T-cell (primary cell): ENCODE data around the gene CLECL1. TPM values are rescaled to one million over a fixed set of nuclear protein-coding genes. Genes with fewer than 3 reads are reported as not detected.
"Not testable (repeated sequence)": the region's sequence is repeated elsewhere in the genome, so short reads cannot be mapped to it uniquely, and the experiment has no call there.

ENCODE experiments used
- ATAC-seq, 4 experiments: fragments of 200-7000 bp in 3 of 4; fragments of 150-1000 bp in 1 of 4; cut with Tn5 transposase; replicated peaks in 1 of 4; 1 replicate in 3 of 4; 2 replicates in 1 of 4; pipeline ENCODE4 v1.10.0; 2021; ENCODE audit warnings: moderate library complexity in 3 of 4, mild to moderate bottlenecking in 2 of 4, moderate number of reproducible peaks in 1 of 4
- CTCF ChIA-PET, 2 donors: fragments of 300-600 bp; sonication (Branson Sonifier 250); formaldehyde crosslinking; loops; one replicate each; lab custom pipeline; 2022; ENCODE audit warnings: antibody characterized with exemption in 2 of 2; lab: Charles Lee
- POLR2A ChIA-PET, 2 donors: fragments of 300-600 bp; sonication (Branson Sonifier 250); formaldehyde crosslinking; loops; one replicate each; lab custom pipeline; 2022; ENCODE audit warnings: antibody characterized with exemption in 2 of 2; lab: Charles Lee
- DNase-seq, 35 experiments: peaks; one replicate each; pipeline versions ENCODE4 v3.0.0 to v3.0.0-alpha.2; 2013 to 2023
- H3K27ac ChIP-seq: one replicate; pipeline ENCODE4 v1.5.1; 2013; ENCODE audit warnings: low read length
- H3K27me3 ChIP-seq, 2 experiments: replicated peaks in 1 of 2; 1 replicate in 1 of 2; 2 replicates in 1 of 2; pipeline versions ENCODE4 v1.6.1 to v1.7.0; 2013; ENCODE audit warnings: low read length in 1 of 2, mixed read lengths in 1 of 2; ENCODE audit not compliant: control insufficient read depth in 2 of 2, insufficient read depth in 2 of 2; ENCODE audit errors: extremely low read depth in 1 of 2
- H3K36me3 ChIP-seq, 2 donors: 1 replicate in 1 of 2; 2 replicates in 1 of 2; pipeline versions ENCODE4 v1.6.1 to v1.7.0; 2013; ENCODE audit warnings: low read length in 1 of 2; ENCODE audit not compliant: control insufficient read depth in 2 of 2, insufficient read depth in 1 of 2; ENCODE audit errors: extremely low read depth in 1 of 2
- H3K4me1 ChIP-seq, 2 experiments: 1 replicate in 1 of 2; 2 replicates in 1 of 2; pipeline versions ENCODE4 v1.6.1 to v1.7.0; 2013; ENCODE audit warnings: low read length in 2 of 2, mixed read lengths in 1 of 2; ENCODE audit not compliant: insufficient read depth in 2 of 2, control insufficient read depth in 1 of 2; ENCODE audit errors: extremely low read depth in 1 of 2
- H3K4me3 ChIP-seq, 2 donors: 1 replicate in 1 of 2; 2 replicates in 1 of 2; pipeline versions ENCODE4 v1.5.1 to v1.7.0; 2013; ENCODE audit warnings: mild to moderate bottlenecking in 2 of 2, low read length in 1 of 2, moderate library complexity in 1 of 2; ENCODE audit not compliant: control insufficient read depth in 1 of 2; ENCODE audit errors: extremely low read depth in 1 of 2
- H3K9me3 ChIP-seq: 2 replicates; pipeline ENCODE4 v1.7.0; 2013
- H3K27ac Mint-ChIP-seq, 2 donors: one replicate each; pipeline ENCODE4 v1.8.0; 2020 to 2021; ENCODE audit warnings: mild to moderate bottlenecking in 2 of 2, mixed read lengths in 2 of 2
- H3K27me3 Mint-ChIP-seq, 2 donors: one replicate each; pipeline ENCODE4 v1.8.0; 2021 to 2022; ENCODE audit warnings: mixed read lengths in 2 of 2
- H3K36me3 Mint-ChIP-seq: one replicate; pipeline ENCODE4 v1.8.0; 2021; ENCODE audit warnings: mixed read lengths
- H3K4me1 Mint-ChIP-seq, 3 donors: one replicate each; pipeline ENCODE4 v1.8.0; 2020 to 2022; ENCODE audit warnings: mixed read lengths in 3 of 3, mild to moderate bottlenecking in 1 of 3
- H3K4me3 Mint-ChIP-seq, 3 donors: one replicate each; pipeline ENCODE4 v1.8.0; 2020 to 2022; ENCODE audit warnings: mild to moderate bottlenecking in 3 of 3, mixed read lengths in 3 of 3, moderate library complexity in 3 of 3
- H3K9me3 Mint-ChIP-seq, 3 donors: one replicate each; pipeline ENCODE4 v1.8.0; 2020 to 2022; ENCODE audit warnings: mixed read lengths in 3 of 3
- WGBS: methylation state at CpG from one replicate; pipeline ENCODE4 v1.1.5; 2013; ENCODE audit warnings: missing lambda C conversion rate; ENCODE audit not compliant: insufficient coverage; 5-methylcytosine and 5-hydroxymethylcytosine counted together
- total RNA-seq, 35 experiments: library from RNA in 6 of 35; stranded (reverse) in 6 of 35; fragments of 120-200 nt in 1 of 35; gene quantifications; one replicate each; pipeline versions ENCODE4 v1.2.1 to v1.2.4 and lab custom pipeline; 2013 to 2026

The CLECL1 gene
- total RNA-seq, 5 donors from 2014 or later (not counting 1 experiment from before 2014, with no cell fraction given) = 1.1 to 4.4 (median 2.9) TPM

GRCh38 chr12:9687228-9687627 lies 45.7 kb downstream of the CLECL1 start:
- Mint-ChIP-seq H3K4me3 (peak overlapping the region in 1 of 3 donors; percentile 42), H3K36me3 (peaks cover 89% of the 10 kb centered on the region), H3K27ac (peak overlapping the region; percentile 72 to 80), H3K9me3 (peaks cover 9 to 23% (median 11%) of the 10 kb centered on the region in 3 donors), H3K4me1 (peaks cover 65 to 69% (median 67%) of the 10 kb centered on the region in 3 donors), H3K27me3 (no peaks in the 10 kb centered on the region)
- H3K9me3 ChIP-seq = peaks cover 11% of the 10 kb centered on the region
- peaks cover 0 to 86% of the 10 kb centered on the region in 2 donors for H3K36me3 ChIP-seq
- CTCF ChIA-PET = interaction anchor here (0.6 to 1.4 kb wide), 4 partner anchors 21 to 126 kb away, joined by 3 to 19 read pairs (median 6); no protein-coding TSS in a partner anchor
- H3K4me1 ChIP-seq = peaks cover 8 to 38% of the 10 kb centered on the region in 2 experiments
- no peaks in the 10 kb centered on the region for H3K27me3 ChIP-seq
- DNase-seq (peak in 1 of 35 experiments; percentile 48), ATAC-seq (peak in 1 of 4 experiments; percentile 29)
- H3K4me3 ChIP-seq = no peak overlapping the region
- POLR2A ChIA-PET = interaction anchor here (0.6 to 1.7 kb wide), 5 partner anchors 11 to 56 kb away, joined by 3 to 5 read pairs (median 3); no protein-coding TSS in a partner anchor
- WGBS = no CpG with 5 or more reads among the region's 1 CpG
- peak overlapping the region; percentile 39 for H3K27ac ChIP-seq

GRCh38 chr12:9685915-9686314 lies 47.0 kb downstream of the CLECL1 start:
- Mint-ChIP-seq H3K9me3 (peaks cover 9 to 23% (median 14%) of the 10 kb centered on the region in 3 donors), H3K36me3 (peaks cover 88% of the 10 kb centered on the region), H3K27ac (peak overlapping the region; percentile 83 to 86), H3K4me1 (peaks cover 64 to 71% (median 67%) of the 10 kb centered on the region in 3 donors), H3K4me3 (peak overlapping the region; percentile 36 to 55 (median 50)), H3K27me3 (no peaks in the 10 kb centered on the region)
- Histone ChIP-seq H3K4me1 (peaks cover 10 to 36% of the 10 kb centered on the region in 2 experiments), H3K27ac (peak overlapping the region; percentile 45), H3K4me3 (peak overlapping the region in 1 of 2 donors; percentile 53), H3K36me3 (peaks cover 0 to 86% of the 10 kb centered on the region in 2 donors), H3K27me3 (no peaks in the 10 kb centered on the region), H3K9me3 (peaks cover 11% of the 10 kb centered on the region)
- ATAC-seq (peak in 3 of 4 experiments; percentile 15 to 47 (median 34)), DNase-seq (no peak)
- ChIA-PET CTCF (no interaction called here), POLR2A (interaction anchor here (0.5 to 0.6 kb wide), 3 partner anchors 13 to 858 kb away, joined by 3 to 4 read pairs (median 3); no protein-coding TSS in a partner anchor)
- WGBS = 29% methylated on average over 1 of the region's 4 CpGs

DNA sequence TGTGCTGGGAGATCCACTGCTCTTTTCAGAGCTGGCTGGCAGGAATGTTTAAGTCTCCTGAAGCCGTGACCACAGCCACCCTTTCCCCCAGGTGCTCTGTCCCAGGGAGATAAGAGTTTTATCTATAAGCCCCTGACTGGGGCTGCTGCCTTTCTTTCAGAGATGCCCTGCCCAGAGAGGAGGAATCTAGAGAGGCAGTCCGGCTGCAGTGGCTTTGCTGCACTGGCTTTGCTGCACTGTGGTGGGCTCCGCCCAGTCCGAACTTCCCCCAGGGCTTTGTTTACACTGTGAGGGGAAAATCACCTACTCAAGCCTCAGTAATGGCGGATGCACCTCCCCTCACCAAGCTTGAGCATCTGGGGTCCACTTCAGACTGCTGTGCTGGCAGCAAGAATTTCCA lies 47.5 kb downstream of the CLECL1 start:
- H3K27me3 ChIP-seq, CTCF ChIA-PET, H3K27me3 Mint-ChIP-seq: not testable (repeated sequence)
- Mint-ChIP-seq H3K4me3 (peak overlapping the region; percentile 50 to 55 (median 50)), H3K36me3 (peaks cover 88% of the 10 kb centered on the region), H3K27ac (peak overlapping the region; percentile 83 to 86), H3K4me1 (peaks cover 66 to 75% (median 72%) of the 10 kb centered on the region in 3 donors), H3K9me3 (peaks cover 9 to 28% (median 14%) of the 10 kb centered on the region in 3 donors)
- Histone ChIP-seq H3K9me3 (peaks cover 11% of the 10 kb centered on the region), H3K4me3 (peak overlapping the region in 1 of 2 donors; percentile 53), H3K27ac (peak overlapping the region; percentile 45), H3K4me1 (peaks cover 10 to 36% of the 10 kb centered on the region in 2 experiments), H3K36me3 (peaks cover 0 to 87% of the 10 kb centered on the region in 2 donors)
- POLR2A ChIA-PET = interaction anchor here in 1 of 2 donors (0.6 kb wide), 1 partner anchor 13 kb away, joined by 3 read pairs; no protein-coding TSS in a partner anchor
- DNase-seq = peak in 1 of 35 experiments; percentile 6
- WGBS = 60% methylated on average over 1 of the region's 5 CpGs
- ATAC-seq = peak; percentile 13 to 45 (median 26)

GRCh38 chr12:9682949-9683348 lies 49.9 kb downstream of the CLECL1 start:
- peaks cover 23 to 38% of the 10 kb centered on the region in 2 experiments for H3K4me1 ChIP-seq
- H3K27me3 Mint-ChIP-seq, ATAC-seq, H3K27ac ChIP-seq, DNase-seq, H3K9me3 ChIP-seq, H3K27me3 ChIP-seq, H3K4me3 ChIP-seq: not testable (repeated sequence)
- peaks cover 74 to 85% (median 82%) of the 10 kb centered on the region in 3 donors for H3K4me1 Mint-ChIP-seq
- H3K36me3 ChIP-seq = peaks cover 0 to 72% of the 10 kb centered on the region in 2 donors
- WGBS = 60% methylated on average over 1 of the region's 2 CpGs
- peak overlapping the region; percentile 83 to 86 for H3K27ac Mint-ChIP-seq
- peak overlapping the region; percentile 21 to 50 (median 45) for H3K4me3 Mint-ChIP-seq
- peaks cover 9 to 30% (median 12%) of the 10 kb centered on the region in 3 donors for H3K9me3 Mint-ChIP-seq
- ChIA-PET POLR2A (interaction anchor here in 1 of 2 donors (0.6 kb wide), 1 partner anchor 61 kb away, joined by 3 read pairs; no protein-coding TSS in a partner anchor), CTCF (interaction anchor here (0.6 to 2.2 kb wide), 7 partner anchors 14 to 229 kb away, joined by 3 to 6 read pairs (median 3); no protein-coding TSS in a partner anchor)
- H3K36me3 Mint-ChIP-seq = peaks cover 80% of the 10 kb centered on the region

DNA sequence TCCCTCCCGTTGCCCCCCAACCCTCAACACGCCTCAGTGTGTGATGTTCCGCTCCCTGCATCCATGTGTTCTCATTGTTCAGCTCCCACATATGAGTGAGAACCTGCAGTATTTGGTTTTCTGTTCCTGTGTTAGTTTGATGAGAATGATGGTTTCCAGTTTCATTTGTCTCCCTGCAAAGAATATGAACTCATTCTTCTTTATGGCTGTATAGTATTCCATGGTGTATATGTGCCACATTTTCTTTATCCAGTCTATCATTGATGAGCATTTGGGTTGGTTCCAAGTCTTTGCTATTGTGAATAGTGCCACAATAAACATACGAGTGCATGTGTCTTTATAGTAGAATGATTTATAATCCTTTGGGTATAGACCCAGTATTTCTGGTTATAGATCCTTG lies 50.4 kb downstream of the CLECL1 start:
- POLR2A ChIA-PET = interaction anchor here (0.6 to 1.1 kb wide), 3 partner anchors 32 to 432 kb away, joined by 3 to 5 read pairs (median 4); no protein-coding TSS in a partner anchor
- peak overlapping the region in 2 of 3 donors; percentile 50 to 59 for H3K4me3 Mint-ChIP-seq
- peaks cover 78 to 88% (median 84%) of the 10 kb centered on the region in 3 donors for H3K4me1 Mint-ChIP-seq
- not testable (repeated sequence) for H3K9me3 ChIP-seq, H3K27me3 Mint-ChIP-seq, H3K27ac ChIP-seq, H3K27me3 ChIP-seq, ATAC-seq, H3K4me3 ChIP-seq, DNase-seq
- 100% methylated on average over 1 of the region's 4 CpGs for WGBS
- Histone ChIP-seq H3K36me3 (peaks cover 0 to 67% of the 10 kb centered on the region in 2 donors), H3K4me1 (peaks cover 27 to 41% of the 10 kb centered on the region in 2 experiments)
- CTCF ChIA-PET = interaction anchor here (0.6 to 1.5 kb wide), 6 partner anchors 25 to 230 kb away, joined by 3 to 4 read pairs (median 3); no protein-coding TSS in a partner anchor
- H3K9me3 Mint-ChIP-seq = peaks cover 9 to 30% (median 12%) of the 10 kb centered on the region in 3 donors
- H3K27ac Mint-ChIP-seq = peak overlapping the region; percentile 83 to 86
- peaks cover 81% of the 10 kb centered on the region for H3K36me3 Mint-ChIP-seq

DNA sequence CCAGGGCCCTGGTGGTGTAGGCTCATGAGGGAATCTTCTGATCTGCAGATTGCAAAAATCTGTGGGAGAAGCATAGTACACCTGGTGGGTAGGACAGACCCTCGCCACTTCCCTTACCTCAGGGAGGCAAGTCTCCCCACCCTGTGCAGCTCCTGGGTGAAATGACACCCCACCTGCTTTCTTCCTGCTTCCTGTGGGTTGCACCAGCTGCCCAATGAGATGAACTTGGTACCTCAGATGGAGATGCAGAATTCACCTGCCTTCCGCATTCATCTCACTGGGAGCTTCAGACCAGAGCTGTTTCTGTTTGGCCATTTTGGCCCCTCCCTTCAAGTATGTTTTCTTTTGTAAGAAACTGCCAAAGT lies 58.7 kb downstream of the CLECL1 start:
- no peaks in the 10 kb centered on the region for H3K27me3 Mint-ChIP-seq
- WGBS = no CpG with 5 or more reads among the region's 2 CpGs
- peak overlapping the region; percentile 69 to 77 for H3K4me3 ChIP-seq
- peaks cover 0 to 14% of the 10 kb centered on the region in 2 donors for H3K36me3 ChIP-seq
- ATAC-seq (peak; percentile 36 to 48 (median 36)), DNase-seq (peak in 29 of 35 experiments; percentile 17 to 70 (median 37))
- ChIA-PET CTCF (interaction anchor here in 1 of 2 donors (1.5 kb wide), 1 partner anchor 26 kb away, joined by 4 read pairs; no protein-coding TSS in a partner anchor), POLR2A (interaction anchor here (0.6 to 1.5 kb wide), 5 partner anchors 18 to 86 kb away, joined by 3 to 5 read pairs (median 4); partner anchors contain the start of gene CD69 (in 1 of the 2))
- H3K27ac Mint-ChIP-seq = peak overlapping the region; percentile 83 to 95
- H3K27ac ChIP-seq = peak overlapping the region; percentile 74
- H3K9me3 ChIP-seq = peaks cover 2% of the 10 kb centered on the region
- H3K4me1 Mint-ChIP-seq = peaks cover 64 to 90% (median 69%) of the 10 kb centered on the region in 3 donors
- peaks cover 26 to 47% of the 10 kb centered on the region in 2 experiments for H3K4me1 ChIP-seq
- peak overlapping the region; percentile 85 to 90 (median 89) for H3K4me3 Mint-ChIP-seq
- no peaks in the 10 kb centered on the region for H3K27me3 ChIP-seq
- no peaks in the 10 kb centered on the region for H3K9me3 Mint-ChIP-seq
- H3K36me3 Mint-ChIP-seq = peaks cover 66% of the 10 kb centered on the region
